Tibial nerve (tissue), 3 donors: ENCODE measurements around the gene NSD1.

ENCODE experiments used
- EP300 ChIP-seq, 2 donors: sonication (generic); formaldehyde crosslinking; IDR thresholded peaks; one replicate each; pipeline ENCODE4 v1.6.1; 2017; ENCODE audit warnings: antibody characterized with exemption in 2 of 2, mild to moderate bottlenecking in 1 of 2
- POLR2A ChIP-seq, 2 donors: fragments of 450-650 bp; IDR thresholded peaks; one replicate each; pipeline ENCODE4 v1.6.1; 2017; ENCODE audit warnings: antibody characterized with exemption in 2 of 2, mild to moderate bottlenecking in 2 of 2, moderate library complexity in 2 of 2

- TF ChIP-seq EP300 (IDR thresholded peaks at IDR 0.05) (no peak), POLR2A (IDR thresholded peaks at IDR 0.05) (no peak)
Measured at GRCh38 chr5:177253252-177253651, 119.7 kb downstream of the NSD1 start.
